Adrenal gland (tissue), 5 donors: ENCODE data around the gene HLA-DRA.

Experiments
- CTCF ChIP-seq, 6 experiments: fragments of 450-650 bp in 4 of 6; fragments of 200-600 bp in 2 of 6; sonication (generic) in 1 of 6; IDR thresholded peaks; 1 replicate in 5 of 6; 2 replicates in 1 of 6; pipeline versions ENCODE4 v1.5.1 to v1.8.0; 2016 to 2021; ENCODE audit warnings: antibody characterized with exemption in 6 of 6, mild to moderate bottlenecking in 2 of 6, moderate library complexity in 1 of 6
- POLR2A ChIP-seq, 2 donors: fragments of 450-650 bp; IDR thresholded peaks; one replicate each; pipeline ENCODE4 v1.6.1; 2017; ENCODE audit warnings: antibody characterized with exemption in 2 of 2, mild to moderate bottlenecking in 2 of 2, moderate library complexity in 1 of 2
- donor health status: DM: no; HTN: no; CAD: no.

- TF ChIP-seq CTCF (IDR thresholded peaks at IDR 0.05) (no peak), POLR2A (IDR thresholded peaks at IDR 0.05) (no peak)
Measured at GRCh38 chr6:32491700-32492099, 52.0 kb downstream of the HLA-DRA start.
